ACC112 (cell line): Measurements from ENCODE around the gene NINJ1.

ENCODE experiments used
- H2AFZ ChIP-seq: fragments of 200-600 bp; sonication (generic); one replicate; pipeline ENCODE4 v1.6.0; 2017; ENCODE audit warnings: antibody characterized with exemption, low read length; ENCODE audit not compliant: unreplicated experiment
- H3K27ac ChIP-seq: fragments of 200-600 bp; sonication (generic); 2 replicates; pipeline ENCODE4 v1.5.1; 2014; ENCODE audit warnings: low read depth, mild to moderate bottlenecking, antibody characterized with exemption, low read length, moderate library complexity
- H3K27me3 ChIP-seq: fragments of 200-600 bp; sonication (generic); 2 replicates; pipeline ENCODE4 v1.6.1; 2014; ENCODE audit warnings: mild to moderate bottlenecking, antibody characterized with exemption, low read length, moderate library complexity, mixed read lengths; ENCODE audit not compliant: insufficient read depth
- H3K36me3 ChIP-seq: fragments of 200-600 bp; sonication (generic); 2 replicates; pipeline ENCODE4 v1.6.1; 2016; ENCODE audit warnings: mild to moderate bottlenecking, antibody characterized with exemption, low read length, moderate library complexity, mixed read lengths; ENCODE audit not compliant: insufficient read depth
- H3K4me1 ChIP-seq: fragments of 200-600 bp; sonication (generic); one replicate; pipeline ENCODE4 v1.6.1; 2016; ENCODE audit warnings: low read length, mixed read lengths; ENCODE audit not compliant: insufficient read depth, unreplicated experiment, control insufficient read depth
- H3K4me3 ChIP-seq: fragments of 200-600 bp; sonication (generic); 2 replicates; pipeline ENCODE4 v1.5.1; 2014; ENCODE audit warnings: mild to moderate bottlenecking, low read depth, low read length
- H3K79me2 ChIP-seq: fragments of 200-600 bp; sonication (generic); one replicate; pipeline ENCODE4 v1.6.0; 2016; ENCODE audit warnings: low read length; ENCODE audit not compliant: control insufficient read depth, unreplicated experiment, insufficient read depth

Gene NINJ1

DNA sequence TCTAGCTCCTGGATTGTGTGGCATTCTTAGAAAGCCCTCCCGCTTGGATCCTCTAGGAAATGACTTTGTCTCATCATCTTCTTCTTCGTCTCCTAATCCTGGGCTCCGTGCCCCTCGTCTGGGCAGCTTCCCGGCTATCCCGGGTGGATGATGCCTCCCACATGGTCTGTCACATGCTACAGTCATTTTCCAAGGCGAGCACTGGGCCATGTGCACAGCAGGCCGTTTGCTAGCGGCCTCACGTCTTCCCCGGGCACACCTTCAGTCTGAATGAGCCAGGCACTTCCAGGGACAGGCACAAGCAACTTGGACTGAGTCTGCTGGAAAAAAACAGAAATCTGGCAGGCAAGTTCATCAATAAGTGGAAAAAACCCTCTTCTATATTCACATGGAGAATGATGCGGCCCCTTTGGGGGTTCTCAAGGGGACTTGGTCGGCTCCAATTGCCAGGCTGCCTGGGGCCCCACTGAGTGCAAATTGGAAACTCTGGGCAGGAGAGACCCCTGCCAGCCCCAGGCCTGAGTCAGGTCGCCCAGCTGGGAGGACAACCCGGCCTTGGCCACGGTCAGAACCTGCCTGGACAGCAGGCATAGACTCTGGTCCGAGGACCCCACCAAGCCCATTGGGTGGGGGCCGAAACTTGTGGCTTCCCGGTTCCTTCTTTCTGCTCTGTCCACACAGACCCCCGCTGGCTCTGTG is 38.8 kb upstream of the NINJ1 start:
- H3K4me3 ChIP-seq, result no peak overlapping the region
- no peaks in the 10 kb centered on the region for H3K36me3 ChIP-seq
- H3K4me1 ChIP-seq, result no peaks in the 10 kb centered on the region
- H2AFZ ChIP-seq, result no peak overlapping the region
- peaks cover 21% of the 10 kb centered on the region for H3K27me3 ChIP-seq
- H3K79me2 ChIP-seq, result no peaks in the 10 kb centered on the region
- H3K27ac ChIP-seq, result no peak overlapping the region

DNA sequence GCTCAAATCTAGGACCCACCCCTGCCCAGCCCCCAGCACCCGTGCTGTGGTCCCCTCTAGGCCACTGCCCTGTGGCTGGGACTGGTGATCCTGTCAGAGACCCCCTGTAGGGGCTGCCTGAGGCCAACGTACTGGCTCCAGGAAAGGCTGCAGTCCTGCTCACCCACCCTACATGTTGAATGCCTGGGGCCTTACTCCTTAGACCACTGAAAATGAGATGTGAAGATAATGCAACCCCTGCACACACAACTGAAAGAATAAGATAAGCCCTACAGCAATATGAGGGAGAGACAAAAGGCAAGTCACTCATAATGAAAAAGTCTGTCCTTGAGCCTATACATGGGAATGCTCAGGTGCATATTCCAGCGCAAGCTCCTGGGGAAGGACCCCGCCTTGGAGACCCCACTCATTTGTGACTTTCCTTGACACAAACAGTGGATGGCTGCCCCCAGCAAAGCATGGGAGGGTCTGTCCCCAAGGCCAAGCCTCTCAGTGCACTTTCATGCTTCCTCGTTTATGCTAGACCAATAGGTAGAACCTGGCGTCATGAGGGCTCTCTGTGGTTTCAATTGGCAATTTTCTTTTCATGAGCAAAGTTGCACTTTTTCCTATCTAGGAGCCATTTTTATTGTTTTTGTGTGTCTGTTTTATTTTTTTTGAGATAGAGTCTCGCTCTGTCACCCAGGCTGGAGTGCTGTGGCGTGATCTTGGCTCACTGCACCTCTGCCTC is 37.4 kb upstream of the NINJ1 start:
- Histone ChIP-seq H3K27ac (no peak overlapping the region), H3K4me1 (no peaks in the 10 kb centered on the region), H3K79me2 (no peaks in the 10 kb centered on the region), H3K4me3 (no peak overlapping the region), H2AFZ (no peak overlapping the region), H3K27me3 (peaks cover 21% of the 10 kb centered on the region), H3K36me3 (no peaks in the 10 kb centered on the region)

DNA sequence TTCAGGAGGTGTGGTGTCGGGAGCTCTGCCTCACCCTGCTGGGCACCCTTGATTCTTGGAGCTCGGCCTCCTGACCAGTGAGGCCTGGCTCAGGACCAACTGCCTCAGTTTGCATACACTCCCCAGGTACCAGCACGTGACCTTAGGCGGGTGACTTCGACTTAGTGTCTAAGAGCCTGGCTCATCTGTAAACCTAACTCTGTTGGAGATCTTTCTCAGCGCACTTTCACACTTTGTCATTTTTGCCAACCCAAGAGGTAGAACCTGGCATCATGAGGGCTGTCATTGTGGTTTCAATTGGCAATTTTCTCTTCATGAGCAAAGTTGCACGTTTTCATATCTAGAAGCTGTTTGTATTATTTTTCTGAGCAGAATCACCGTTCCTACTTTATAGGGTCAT is 36.5 kb upstream of the NINJ1 start:
- no peaks in the 10 kb centered on the region for H3K36me3 ChIP-seq
- no peaks in the 10 kb centered on the region for H3K79me2 ChIP-seq
- no peak overlapping the region for H3K4me3 ChIP-seq
- peaks cover 21% of the 10 kb centered on the region for H3K27me3 ChIP-seq
- no peaks in the 10 kb centered on the region for H3K4me1 ChIP-seq
- H3K27ac ChIP-seq, result no peak overlapping the region
- H2AFZ ChIP-seq, result no peak overlapping the region

DNA sequence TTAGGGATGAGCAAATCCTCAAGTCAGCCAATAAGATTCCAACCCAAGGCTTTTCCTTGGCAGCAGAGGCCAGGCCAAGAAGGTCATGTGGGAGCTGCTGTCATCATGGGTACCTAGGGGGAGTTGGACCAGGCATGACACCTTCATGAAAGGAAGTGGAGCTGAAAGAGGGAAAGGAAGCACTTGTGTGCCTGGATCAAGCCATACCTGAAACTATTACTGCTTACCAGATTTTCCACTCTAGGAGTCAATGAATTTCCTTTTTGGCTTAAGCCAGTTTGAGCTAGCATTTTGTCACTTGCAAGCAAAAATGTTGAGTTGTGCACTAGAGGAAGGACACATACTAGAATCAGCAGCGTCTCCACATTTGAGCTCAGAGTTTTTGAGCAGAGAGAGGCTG is 35.4 kb upstream of the NINJ1 start:
- peaks cover 21% of the 10 kb centered on the region for H3K27me3 ChIP-seq
- H3K27ac ChIP-seq, result no peak overlapping the region
- H3K36me3 ChIP-seq, result no peaks in the 10 kb centered on the region
- H3K79me2 ChIP-seq, result no peaks in the 10 kb centered on the region
- H3K4me1 ChIP-seq, result no peaks in the 10 kb centered on the region
- no peak overlapping the region for H3K4me3 ChIP-seq
- H2AFZ ChIP-seq, result no peak overlapping the region

DNA sequence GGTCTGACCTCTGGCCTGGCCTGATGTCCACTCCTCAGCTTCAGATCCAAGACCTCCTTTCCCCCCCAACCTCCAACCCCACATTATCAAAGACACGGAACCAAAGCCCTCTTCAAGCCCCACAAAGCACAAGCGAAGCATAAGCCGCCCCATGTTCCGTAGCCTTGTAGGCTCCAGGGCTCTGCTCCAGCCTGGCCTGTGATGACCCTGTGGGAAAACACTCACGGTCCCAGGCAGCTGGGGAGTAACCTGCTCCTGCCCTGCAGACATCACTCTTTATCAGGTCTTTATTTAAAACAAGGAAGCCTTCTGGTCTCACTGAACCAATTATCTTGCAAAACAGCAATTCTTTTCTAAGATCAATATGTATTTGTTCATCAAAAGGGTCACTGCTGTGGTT is 34.5 kb upstream of the NINJ1 start:
- H3K79me2 ChIP-seq, result no peaks in the 10 kb centered on the region
- no peak overlapping the region for H3K27ac ChIP-seq
- no peak overlapping the region for H2AFZ ChIP-seq
- H3K36me3 ChIP-seq, result no peaks in the 10 kb centered on the region
- H3K4me1 ChIP-seq, result no peaks in the 10 kb centered on the region
- no peak overlapping the region for H3K4me3 ChIP-seq
- H3K27me3 ChIP-seq, result peaks cover 16% of the 10 kb centered on the region

DNA sequence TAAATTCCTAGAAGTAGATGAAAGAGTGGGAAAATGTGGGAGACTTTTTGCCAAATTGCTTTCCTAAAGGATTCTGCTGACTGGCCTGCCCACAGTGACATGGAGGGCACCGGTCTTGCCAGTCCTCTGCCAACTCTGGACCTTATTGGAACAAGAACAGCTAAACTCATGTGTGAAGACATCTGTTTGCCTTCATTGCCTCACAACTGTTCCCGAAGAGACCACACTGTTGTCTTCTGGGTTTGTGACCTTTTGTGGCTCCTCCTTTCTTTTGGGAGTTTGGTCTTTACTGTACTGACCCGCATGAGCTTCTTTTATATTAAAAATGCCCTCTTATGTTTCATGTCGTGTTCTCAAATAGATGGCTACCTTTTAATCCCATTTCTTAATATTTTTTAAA is 33.8 kb upstream of the NINJ1 start:
- Histone ChIP-seq H3K79me2 (no peaks in the 10 kb centered on the region), H3K27me3 (peaks cover 9% of the 10 kb centered on the region; the same call in 1 of the 2 replicates), H3K27ac (no peak overlapping the region), H3K4me1 (no peaks in the 10 kb centered on the region), H3K4me3 (no peak overlapping the region), H3K36me3 (no peaks in the 10 kb centered on the region), H2AFZ (no peak overlapping the region)

DNA sequence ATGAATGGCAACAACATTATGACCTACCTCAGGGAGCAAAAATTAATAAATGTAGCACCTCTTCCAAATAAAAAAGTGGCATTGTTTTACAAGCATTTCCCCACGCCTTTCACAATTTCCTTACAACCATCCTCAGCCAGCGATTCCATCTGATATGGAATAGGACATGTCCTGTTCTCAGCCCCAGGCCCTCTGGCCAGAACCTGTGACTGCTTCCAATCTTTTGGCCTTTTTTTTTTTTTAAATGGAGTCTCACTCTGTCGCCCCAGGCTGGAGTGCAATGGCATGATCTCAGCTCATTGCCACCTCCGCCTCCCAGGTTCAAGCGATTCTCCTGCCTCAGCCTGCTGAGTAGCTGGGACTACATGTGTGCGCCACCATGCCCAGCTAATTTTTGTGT is 33.1 kb upstream of the NINJ1 start:
- no peaks in the 10 kb centered on the region for H3K79me2 ChIP-seq
- H3K36me3 ChIP-seq, result no peaks in the 10 kb centered on the region
- H2AFZ ChIP-seq, result no peak overlapping the region
- no peak overlapping the region for H3K27ac ChIP-seq
- H3K4me1 ChIP-seq, result no peaks in the 10 kb centered on the region
- H3K27me3 ChIP-seq, result peaks cover 2% of the 10 kb centered on the region; the same call in 1 of the 2 replicates
- H3K4me3 ChIP-seq, result no peak overlapping the region

DNA sequence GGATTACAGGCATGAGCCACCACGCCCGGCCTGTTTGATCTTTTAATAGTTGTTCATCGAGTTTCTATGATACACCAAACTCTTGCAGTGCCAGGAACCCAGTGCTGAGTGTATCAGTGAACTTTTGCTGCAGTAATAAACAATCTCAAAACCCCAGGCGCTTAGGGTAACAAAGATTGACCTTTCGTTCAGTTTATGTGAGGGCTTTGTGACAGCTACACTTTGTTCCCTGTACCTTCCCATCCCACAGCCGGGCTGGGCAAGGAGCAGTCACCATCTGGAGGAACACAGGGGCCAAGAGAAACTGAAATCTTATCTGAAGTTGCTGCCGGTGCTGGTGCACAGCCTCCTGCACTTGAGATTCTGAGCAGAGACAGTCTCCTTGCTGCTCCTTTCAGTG is 32.6 kb upstream of the NINJ1 start:
- Histone ChIP-seq H3K36me3 (no peaks in the 10 kb centered on the region), H2AFZ (no peak overlapping the region), H3K27ac (no peak overlapping the region), H3K27me3 (no peaks in the 10 kb centered on the region; the same call in 1 of the 2 replicates), H3K79me2 (no peaks in the 10 kb centered on the region), H3K4me3 (no peak overlapping the region), H3K4me1 (no peaks in the 10 kb centered on the region)

DNA sequence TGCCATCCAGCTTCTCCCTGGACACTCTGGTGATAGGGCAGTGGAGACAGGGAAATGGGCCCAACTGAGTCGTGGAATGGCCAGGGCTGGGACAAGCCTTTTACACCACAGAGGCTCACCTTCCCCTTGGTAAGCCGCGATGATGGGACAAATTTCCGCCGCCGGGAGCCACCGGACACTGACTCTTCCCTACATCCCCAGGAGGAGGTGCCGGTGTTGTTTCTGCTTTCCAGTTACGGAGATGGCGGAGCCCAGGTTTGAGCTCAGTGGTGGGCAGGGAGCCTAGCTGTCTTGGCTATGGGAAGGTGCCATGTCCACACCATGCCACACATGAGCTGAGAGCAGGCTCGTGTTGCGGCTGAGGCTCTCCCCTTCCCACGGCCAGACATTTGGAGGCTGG is 30.0 kb upstream of the NINJ1 start:
- H3K79me2 ChIP-seq, result no peaks in the 10 kb centered on the region
- no peak overlapping the region for H3K4me3 ChIP-seq
- H2AFZ ChIP-seq, result no peak overlapping the region
- peaks cover 5% of the 10 kb centered on the region for H3K4me1 ChIP-seq
- no peaks in the 10 kb centered on the region for H3K36me3 ChIP-seq
- H3K27ac ChIP-seq, result no peak overlapping the region
- H3K27me3 ChIP-seq, result no peaks in the 10 kb centered on the region

DNA sequence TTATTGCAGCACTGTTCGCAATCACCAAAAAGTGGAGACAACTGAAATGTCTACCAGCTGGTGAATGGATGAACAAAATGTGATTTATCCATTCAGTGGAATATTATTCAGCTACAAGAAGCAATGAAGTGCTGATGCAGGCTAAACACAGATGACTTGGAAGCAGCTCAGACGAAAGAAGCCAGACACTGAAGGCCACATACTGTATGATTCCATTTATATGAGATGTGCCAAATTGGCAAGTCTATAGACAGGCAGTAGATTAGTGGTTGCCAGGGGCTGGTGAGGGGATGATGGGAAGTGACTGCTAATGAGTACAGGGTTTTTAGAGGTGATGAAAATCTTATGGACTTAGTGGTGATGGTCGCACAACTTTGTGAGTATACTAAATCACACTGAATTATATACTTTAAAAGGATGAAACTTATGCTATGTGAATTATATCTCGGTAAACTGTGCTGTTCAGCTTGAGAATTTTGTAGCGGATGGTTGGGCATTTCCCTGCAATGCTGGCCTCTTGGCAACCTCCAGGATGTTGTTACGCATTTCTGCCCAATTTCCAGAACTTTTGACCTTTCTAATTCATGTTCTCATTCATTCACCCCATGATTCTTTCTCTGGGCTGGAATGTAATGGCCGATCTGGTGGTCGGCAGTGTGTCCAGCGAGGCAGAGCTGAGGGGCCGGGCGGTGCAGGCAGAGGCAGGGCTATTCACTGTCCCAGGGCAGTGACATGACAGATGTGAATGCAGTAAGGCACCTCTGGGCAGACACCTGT is 27.9 kb upstream of the NINJ1 start:
- H3K4me3 ChIP-seq, result no peak overlapping the region
- no peaks in the 10 kb centered on the region for H3K79me2 ChIP-seq
- H2AFZ ChIP-seq, result no peak overlapping the region
- no peaks in the 10 kb centered on the region for H3K36me3 ChIP-seq
- no peak overlapping the region for H3K27ac ChIP-seq
- no peaks in the 10 kb centered on the region for H3K27me3 ChIP-seq
- H3K4me1 ChIP-seq, result peaks cover 5% of the 10 kb centered on the region
